Putamen (tissue), 1 donor: Measurements from ENCODE around the gene ASPSCR1.

Experiments
- DNase-seq: peaks from one replicate; pipeline ENCODE4 v3.0.0-alpha.2; 2016; ENCODE audit warnings: low spot score

The ASPSCR1 gene

DNA sequence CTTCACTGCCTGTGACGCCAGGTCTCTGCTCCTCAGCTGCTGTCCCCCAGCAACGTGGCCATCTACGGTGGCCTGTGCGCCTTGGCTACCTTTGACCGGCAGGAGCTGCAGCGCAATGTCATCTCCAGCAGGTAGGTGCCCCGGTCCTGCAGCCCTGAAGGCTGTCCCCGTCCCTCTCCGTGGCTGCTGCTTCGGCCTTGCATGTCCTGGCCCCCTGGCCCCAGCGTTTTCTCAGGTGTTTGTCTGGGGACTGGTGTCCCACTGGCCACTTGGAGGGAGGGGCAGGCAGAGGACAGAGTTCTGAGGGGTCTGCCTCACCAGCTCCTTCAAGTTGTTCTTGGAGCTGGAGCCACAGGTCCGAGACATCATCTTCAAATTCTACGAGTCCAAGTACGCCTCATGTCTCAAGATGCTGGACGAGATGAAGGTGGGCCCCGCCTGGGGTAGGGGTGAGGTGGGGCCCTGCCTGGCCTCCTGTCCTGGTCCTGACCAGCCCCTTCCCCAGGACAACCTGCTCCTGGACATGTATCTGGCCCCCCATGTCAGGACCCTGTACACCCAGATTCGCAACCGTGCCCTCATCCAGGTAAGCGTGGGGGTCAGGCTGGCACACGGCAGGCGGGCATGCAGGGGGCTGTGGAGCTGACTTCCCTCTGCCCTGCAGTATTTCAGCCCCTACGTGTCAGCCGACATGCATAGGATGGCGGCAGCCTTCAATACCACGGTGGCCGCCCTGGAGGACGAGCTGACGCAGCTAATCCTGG, 78.7 kb downstream of the ASPSCR1 start:
- no peak for DNase-seq

DNA sequence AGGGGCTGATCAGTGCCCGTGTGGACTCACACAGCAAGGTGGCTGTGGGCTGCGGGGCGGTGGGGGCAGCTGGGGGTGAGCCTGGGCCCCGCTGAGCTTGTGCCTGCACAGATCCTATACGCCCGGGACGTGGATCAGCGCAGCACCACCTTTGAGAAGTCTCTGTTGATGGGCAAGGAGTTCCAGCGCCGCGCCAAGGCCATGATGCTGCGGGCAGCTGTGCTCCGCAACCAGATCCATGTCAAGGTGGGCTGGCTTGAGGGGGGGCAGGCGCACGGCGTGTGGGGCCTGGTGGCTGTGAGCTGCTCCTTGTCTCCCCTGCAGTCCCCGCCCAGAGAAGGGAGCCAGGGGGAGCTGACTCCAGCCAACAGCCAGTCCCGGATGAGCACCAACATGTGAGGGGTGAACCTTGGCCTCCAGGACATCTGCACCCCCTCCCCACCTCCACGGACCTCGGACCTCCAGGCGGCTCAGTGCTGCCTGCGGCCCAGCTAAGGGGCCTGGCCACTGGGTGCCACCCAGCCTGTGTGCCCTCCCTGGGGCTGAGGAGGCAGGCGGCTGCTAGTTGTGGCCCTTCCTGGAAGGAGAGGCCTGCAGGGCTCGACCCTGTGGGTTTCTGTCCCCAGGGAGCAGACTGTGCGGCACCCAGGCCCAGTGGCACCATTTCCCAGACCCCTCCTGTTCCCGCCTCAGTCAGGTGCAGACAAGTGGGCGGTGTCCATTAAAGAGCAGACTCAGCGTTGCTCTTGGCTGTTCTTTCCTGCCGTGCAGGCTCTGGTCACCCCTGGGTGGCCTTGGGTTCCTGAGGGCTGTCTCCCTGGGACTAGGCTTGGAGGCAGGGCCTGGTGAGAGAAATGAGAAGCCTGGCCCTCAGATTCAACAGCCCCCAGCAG, 79.5 kb downstream of the ASPSCR1 start:
- DNase-seq, result no peak

DNA sequence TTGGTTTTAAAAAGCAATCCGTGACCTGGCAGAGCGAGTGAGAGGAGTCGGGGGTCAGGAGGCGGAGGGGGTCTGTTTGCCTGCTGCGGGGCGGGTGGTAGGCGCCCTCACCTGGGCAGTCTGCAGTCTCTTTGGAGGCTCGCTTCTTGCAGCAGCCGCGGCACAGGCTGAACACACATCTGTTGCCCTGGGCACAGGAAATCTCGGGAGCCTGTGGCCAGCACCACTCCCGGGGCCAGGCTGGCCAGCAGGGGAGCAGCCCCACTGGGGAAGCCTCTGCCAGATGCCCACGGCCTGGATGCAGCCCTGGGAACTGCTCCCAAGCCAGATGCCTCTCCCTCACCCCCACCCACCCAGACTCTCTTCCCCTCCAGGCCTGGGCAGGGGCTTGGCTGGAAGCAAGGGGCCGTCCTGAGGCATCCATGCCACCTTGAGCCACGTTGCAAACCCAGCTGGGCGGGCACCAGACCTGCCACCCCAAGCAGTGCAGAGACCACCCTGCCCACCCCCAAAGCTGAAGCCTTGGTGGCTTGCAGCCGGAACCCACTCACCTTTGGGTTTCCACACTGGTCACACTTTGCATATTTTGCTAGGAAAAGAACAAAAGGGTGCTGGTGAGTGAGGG, 80.9 kb downstream of the ASPSCR1 start:
- no peak for DNase-seq

DNA sequence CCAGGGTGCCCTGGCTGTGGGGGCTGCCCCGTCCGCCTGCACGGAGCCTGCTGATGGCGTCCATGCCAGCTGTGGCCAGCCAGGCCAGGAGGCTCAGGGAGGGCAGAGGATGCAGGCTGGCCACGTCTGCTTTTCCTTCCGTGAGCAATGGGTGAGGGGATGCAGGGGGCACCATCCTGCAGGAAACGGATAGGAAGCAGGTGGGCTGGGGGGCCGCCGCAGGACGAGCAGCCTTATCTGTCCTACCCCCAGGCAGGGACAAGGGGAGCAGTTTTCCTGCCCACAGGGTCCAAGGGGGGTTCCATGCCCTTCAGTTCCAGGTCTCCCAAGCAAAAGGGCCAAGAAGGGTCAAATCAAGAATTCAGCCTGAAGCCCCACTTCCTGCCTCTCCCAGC, 81.4 kb downstream of the ASPSCR1 start:
- no peak for DNase-seq

DNA sequence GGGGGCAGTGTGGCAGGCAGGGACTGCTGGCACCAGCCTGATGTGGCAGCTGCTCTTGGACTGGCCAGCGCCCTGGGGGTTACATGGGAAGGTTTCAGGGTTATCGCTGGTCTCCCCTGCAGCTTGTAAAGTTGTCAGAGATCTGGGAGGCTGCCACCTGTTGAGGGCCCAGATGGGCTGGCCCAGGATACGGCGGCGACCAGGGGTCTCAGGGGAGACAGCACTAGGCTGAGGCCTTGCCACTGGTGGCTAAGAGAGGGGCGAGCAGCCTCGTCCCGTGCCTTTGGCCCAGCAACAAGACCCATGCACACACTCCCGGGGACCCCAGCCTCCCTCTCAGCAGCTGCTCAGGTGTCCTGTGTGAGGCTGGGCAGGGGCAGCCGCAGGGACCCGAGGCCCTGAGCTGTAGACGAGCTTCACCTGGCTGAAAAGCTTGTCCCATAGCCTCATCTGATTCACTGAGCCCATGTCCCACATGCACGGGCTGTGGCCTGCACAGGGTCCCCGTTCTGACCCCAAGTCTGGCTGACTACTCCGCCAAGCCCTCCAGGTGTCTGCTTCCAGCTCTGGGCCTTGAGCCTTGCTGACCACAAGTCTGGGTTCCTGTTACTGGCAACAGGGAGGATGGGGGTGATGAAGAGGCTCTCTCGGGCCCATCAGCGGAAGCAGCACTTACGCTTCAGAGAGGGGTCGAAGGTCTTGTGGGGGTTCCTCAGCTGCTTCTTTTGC, 82.0 kb downstream of the ASPSCR1 start:
- DNase-seq, result no peak

DNA sequence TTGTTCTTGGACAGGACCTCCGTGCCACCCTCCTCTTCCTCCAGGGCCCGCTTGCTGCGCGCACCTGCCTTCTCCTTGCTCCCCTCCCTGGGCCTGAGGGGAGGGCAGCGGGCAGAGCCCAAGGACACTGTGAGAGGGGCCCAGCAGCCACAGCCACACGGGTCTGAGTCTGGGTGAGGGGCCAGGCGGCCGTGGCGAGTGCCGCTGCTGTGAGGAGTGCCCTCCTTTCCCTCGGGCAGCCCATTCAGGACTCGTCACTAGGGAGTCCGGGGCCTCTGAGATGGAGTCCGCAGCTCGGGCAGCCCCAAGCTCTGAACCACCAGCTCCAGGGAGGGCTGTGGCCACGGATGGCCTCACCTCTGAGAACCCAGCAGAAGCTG, 82.6 kb downstream of the ASPSCR1 start:
- no peak for DNase-seq

DNA sequence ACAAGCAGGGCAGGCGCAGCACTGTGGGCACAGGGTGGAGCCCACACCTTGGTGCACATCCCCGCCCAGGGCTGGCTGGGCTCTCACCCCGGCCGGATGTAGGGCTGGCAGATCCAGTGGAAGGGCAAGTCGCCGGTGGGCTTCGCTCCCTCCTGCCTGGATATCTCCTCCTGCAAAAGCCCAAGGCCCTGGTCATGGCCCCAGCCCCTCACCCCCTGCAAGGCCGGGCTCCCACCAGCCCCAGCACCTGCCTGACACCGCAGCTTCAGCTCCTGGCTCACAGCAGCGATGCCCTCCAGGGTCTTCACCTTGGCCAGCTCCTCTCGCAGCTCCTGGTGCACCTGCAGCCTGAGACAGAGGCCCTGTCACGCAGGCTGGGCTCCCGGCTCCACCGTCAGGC, 83.2 kb downstream of the ASPSCR1 start:
- DNase-seq, result no peak

DNA sequence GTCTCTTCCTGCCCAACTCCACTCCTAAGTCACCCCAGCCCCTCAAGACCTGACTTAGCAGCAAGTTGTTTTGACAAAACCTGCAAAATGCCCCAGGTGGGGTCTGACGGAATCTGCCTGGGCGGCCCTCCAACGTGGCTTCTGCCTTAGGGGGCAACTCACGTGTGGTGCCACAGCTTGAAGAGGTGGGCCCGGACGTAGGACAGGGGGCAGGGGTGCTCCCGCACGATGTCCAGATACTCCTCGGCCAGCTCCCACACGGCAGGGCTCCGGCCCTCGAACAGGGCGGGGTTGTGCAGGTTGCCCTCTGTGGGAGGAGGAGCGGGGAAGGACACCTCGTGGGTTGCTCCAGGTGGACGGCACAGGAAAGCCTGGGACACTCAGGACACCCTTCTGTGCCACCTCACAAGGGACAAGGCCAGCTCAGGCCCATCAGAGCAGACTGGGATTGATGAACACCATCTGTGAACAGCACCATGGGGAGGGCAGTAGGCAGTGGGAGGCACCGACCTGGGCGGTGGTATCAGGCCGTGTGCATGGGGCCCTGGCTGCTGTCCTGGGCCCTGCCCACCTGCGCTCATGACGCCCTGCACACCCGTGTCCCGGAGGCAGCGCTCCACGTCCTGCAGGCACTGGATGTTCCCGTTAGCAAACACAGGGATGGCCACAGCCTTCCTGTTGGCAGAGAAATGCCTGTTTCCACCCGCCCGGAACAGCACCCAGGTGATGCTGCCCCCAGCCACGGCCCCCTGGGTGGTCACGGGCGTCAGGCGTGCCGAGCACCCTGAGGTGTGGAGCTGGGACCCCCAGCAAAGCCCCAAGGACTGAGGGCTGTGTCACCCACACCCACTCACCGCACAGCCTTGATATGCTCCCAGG, 83.9 kb downstream of the ASPSCR1 start:
- no peak for DNase-seq

DNA sequence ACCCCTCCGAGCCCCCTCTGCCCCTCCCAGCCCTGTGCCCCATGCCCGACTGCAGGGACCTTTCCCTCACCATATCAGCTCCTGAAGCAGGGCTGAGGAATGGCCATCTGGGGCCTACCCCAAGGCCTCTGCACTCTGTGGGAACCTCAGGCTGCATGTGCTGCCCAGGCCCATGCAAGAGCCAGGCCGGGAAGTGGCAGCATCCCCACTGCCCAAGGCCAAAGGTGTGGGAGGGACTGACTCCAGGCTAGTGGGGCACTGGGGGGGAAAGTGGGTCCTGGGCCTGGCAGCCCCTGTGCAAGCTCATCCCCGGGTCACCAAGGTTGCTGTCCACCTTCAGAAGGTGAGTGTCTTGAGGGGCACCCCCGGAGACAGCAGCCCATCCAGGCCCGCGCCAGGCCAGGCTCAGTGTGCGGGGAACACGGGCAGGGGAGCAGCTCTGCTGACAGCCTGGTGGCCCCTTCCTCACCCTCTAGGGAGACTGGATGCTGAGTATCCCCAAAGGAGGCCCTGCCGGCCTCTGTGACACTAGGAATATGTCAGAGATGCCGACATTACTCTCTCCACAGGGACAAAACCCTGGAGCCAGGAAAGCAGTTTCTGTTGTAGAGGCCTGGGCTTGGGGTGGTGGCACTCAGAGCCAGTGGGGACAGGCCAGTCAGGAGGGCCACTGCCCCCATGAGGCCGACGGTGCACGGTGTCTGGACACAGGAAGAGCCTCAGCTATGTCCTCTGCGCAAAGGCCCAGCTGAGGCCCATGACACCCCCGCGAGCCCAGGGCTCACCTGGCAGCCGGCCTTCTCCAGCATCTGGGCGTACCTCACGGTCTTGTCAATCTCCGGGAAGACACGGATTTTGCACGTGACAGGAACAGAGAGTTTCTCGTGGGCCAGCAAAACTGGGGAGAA, 84.9 kb downstream of the ASPSCR1 start:
- no peak for DNase-seq

DNA sequence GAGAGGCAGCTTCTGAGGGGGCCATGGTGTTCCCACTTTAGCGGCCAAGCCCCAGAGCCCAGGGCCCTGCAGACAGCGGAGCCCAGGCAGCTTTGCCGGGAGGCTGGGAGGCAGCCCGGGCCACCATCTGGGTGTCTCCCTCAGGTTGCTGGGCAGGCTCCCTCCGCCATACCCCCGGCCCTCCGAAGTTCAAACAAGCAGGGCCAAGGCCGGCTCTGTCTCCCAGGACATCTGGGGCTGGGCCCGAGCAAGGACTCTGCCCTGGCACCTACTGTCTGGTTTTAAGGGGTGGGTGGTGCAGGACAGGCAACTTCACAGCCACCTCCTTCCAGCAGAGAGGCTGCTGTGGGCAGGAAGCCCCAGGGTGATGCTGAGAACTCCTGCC, 85.5 kb downstream of the ASPSCR1 start:
- DNase-seq, result no peak

DNA sequence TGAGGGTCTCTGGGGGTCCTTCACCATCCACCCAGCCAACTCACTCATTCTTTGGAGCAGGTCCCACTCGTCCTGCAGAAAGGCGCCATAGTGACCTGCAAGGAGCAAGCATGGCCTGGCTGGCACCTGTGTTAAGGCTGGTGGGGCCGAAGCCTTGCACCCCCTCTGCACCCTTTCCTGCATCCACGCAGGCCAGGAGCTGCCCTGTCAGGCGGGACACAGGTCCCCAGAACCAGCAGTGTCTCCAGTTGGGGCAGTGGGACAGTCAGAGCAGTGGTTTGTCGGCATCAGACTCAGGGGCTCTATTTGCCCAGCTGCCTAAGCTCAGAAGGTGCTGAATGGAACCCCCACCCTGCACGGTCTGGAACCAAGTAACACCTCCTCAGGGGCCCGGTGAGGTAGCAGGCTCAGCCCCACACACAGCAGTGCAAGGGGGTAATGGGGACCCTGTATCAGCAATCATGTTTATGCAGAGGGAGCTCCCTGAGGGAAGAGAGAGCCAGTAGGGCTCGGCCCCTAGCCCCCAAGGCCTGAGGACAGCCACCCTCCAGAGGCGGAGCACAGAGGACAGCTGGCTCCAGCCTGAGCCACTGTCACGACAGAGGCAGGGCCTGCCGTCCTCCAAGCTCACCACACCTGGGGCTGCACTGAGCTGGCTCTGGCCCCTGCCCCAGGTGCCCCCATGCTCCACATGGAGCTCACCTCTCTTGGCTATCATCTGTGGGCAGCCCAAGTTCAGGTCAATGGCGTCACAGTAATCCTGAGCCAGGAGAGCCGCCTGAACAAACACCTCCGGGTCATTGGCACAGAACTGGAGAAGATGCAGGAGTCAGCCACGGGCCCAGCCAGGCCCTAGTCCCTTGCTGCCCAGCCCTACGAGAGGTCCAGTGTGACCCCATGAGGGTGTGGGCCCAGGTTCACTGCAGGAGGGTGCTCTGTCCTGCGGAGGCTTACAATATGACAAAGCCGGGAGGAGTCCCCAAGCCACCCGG, 86.3 kb downstream of the ASPSCR1 start:
- no peak for DNase-seq

DNA sequence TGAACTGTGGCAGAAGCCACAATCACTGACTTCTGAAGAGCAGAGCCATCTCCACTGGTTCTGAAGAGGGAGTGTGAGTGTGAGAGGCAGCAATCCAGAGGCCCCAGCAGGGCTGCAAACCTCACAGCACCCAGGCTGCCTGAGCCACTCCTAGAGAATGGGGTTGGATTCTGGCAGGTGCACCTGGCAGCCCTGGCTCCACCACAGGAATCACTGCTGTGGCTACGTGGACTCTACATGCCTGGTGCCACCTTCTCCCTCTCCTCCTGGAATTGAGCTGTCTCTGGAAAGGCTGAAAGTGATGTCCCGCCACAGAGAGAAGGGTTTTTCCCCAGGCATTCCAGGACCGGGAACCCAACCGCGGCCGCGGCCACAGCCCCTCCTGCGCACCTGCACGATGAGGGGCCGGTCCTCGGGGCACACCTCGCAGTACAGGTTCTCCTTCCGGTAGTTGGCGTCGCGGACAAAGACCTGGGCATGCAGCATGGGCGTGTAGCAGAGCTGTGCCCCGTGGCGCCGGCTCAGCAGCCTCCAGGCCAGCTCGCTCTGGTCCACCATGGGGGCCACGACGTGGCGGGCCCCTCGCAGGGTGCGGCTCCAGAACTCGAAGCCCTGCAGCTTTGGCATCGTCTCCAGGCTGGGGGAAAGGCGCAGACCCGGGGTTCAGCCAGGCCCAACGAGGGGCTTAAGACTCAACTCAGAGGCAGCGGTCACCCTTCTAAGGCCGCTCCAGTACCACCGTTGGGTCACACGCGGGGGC, 87.2 kb downstream of the ASPSCR1 start:
- no peak for DNase-seq

DNA sequence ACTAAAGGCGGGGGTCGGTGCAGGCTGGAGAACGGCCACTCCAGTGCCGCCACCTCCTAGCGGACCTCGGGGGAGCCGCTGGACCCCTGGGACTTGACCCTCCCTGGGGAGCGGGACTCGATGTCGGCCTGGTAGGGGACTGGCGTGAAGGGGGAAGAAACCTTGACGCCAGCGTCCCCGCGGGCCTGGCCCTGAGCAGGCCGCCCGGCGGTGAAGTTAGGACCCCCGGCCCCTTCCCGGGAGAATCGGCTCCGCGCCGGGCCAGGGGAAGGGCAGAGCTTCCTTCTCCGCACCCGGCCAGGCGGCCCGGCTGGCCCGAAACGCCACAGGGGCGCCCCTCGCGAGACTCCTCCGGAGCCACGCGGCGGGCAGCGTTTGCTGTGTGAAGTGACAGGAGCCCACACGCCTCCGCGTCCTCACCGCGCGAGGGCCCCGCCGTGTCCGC, 87.8 kb downstream of the ASPSCR1 start:
- no peak for DNase-seq

DNA sequence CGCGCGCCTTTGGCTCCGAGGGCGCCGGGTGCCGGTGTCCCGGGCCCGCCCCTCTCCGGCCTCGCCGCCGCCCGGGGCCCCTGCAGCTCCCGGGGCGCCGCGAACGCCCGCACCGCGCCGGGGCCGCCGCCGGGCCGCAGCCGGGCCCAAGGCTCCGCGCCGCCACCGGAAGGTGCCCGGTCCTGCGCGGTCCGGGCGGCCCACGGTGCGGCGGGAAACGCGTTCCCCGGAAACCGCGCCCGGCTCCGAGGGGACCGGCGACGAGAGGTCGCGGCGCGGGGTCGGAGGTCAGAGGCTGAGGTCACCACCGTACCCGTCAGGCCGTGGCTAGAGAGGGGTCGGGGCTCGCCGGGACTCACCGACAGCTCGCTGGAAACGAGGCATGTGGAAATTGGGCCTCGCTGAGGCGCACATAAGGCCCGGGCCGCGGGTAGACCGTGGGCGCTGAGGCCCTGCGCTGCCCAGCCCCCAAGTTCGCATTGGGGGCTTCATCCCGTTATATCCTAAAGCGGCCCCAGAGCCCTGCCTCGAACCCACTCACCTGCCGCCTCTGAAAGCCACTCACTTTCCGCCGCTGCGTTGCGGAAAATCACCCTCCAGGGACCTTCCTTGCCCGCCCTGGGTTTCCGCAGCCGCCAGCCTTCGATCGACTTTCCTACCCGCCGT, 88.3 kb downstream of the ASPSCR1 start, which contains the start of gene DUS1L:
Gene DUS1L (minus strand): TSS at position 167 of the 666 bp plus-strand sequence. CDS start 745 bp downstream, outside the sequence.
- peak; percentile 57 for DNase-seq
